HTERT RPE-1 (cell line): Measurements from ENCODE around the gene CACNG3.
"Not testable (repeated sequence)": the region's sequence is repeated elsewhere in the genome, so short reads cannot be mapped to it uniquely, and the experiment has no call there.

Experiments used
- in situ Hi-C: fragments of 300-500 bp; cut with MboI; formaldehyde crosslinking; loops from 4 replicates; pipeline ENCODE4 v1.14.3; 2020; ENCODE audit warnings: low sequenced_read_pairs

CACNG3 gene

GRCh38 chr16:24255456-24256371 lies at the start of gene CACNG3:
CACNG3 (plus strand) TSS chr16:24256335; CDS start chr16:24256755, 420 bp downstream.
- in situ Hi-C loops, result no loop called here

- in situ Hi-C loops, result no loop called here
Observed at GRCh38 chr16:24206926-24207325, 49.2 kb upstream of the CACNG3 start.

- in situ Hi-C loops, result no loop called here
Observed at GRCh38 chr16:24208710-24209109, 47.4 kb upstream of the CACNG3 start.

- in situ Hi-C loops, result no loop called here
Observed at GRCh38 chr16:24214992-24215391, 41.1 kb upstream of the CACNG3 start.

GRCh38 chr16:24216961-24217360 lies 39.2 kb upstream of the CACNG3 start:
- in situ Hi-C loops, result no loop called here

- in situ Hi-C loops, result no loop called here
Observed at GRCh38 chr16:24217461-24217860, 38.7 kb upstream of the CACNG3 start.

GRCh38 chr16:24218299-24218698 lies 37.8 kb upstream of the CACNG3 start:
- in situ Hi-C loops, result no loop called here

- in situ Hi-C loops, result no loop called here
Observed at GRCh38 chr16:24221219-24221618, 34.9 kb upstream of the CACNG3 start.

GRCh38 chr16:24228514-24228913 lies 27.6 kb upstream of the CACNG3 start:
- in situ Hi-C loops, result no loop called here

- in situ Hi-C loops, result no loop called here
Observed at GRCh38 chr16:24232936-24233335, 23.2 kb upstream of the CACNG3 start.

GRCh38 chr16:24234737-24235136 lies 21.4 kb upstream of the CACNG3 start:
- in situ Hi-C loops, result no loop called here

GRCh38 chr16:24235806-24236205 lies 20.3 kb upstream of the CACNG3 start:
- in situ Hi-C loops, result no loop called here

- in situ Hi-C loops, result not testable (repeated sequence)
Observed at GRCh38 chr16:24238846-24239245, 17.3 kb upstream of the CACNG3 start.

- in situ Hi-C loops, result no loop called here
Observed at GRCh38 chr16:24246911-24247607, 9.1 kb upstream of the CACNG3 start.

GRCh38 chr16:24253192-24253591 lies 2.9 kb upstream of the CACNG3 start:
- in situ Hi-C loops, result no loop called here

- in situ Hi-C loops, result no loop called here
Observed at GRCh38 chr16:24257958-24258357, 1.8 kb downstream of the CACNG3 start.

- in situ Hi-C loops, result no loop called here
Observed at GRCh38 chr16:24258791-24259190, 2.7 kb downstream of the CACNG3 start.

GRCh38 chr16:24262816-24263215 lies 6.7 kb downstream of the CACNG3 start:
- in situ Hi-C loops, result no loop called here

GRCh38 chr16:24270721-24271442 lies 14.7 kb downstream of the CACNG3 start:
- in situ Hi-C loops, result no loop called here

GRCh38 chr16:24272379-24272778 lies 16.2 kb downstream of the CACNG3 start:
- in situ Hi-C loops, result no loop called here

- in situ Hi-C loops, result no loop called here
Observed at GRCh38 chr16:24273508-24274182, 17.5 kb downstream of the CACNG3 start.
